Epithelial cell of alveolus of lung (primary cell): Measurements from ENCODE around the gene PTDSS2. TPM values are rescaled to one million over a fixed set of nuclear protein-coding genes. Genes with fewer than 3 reads are reported as not detected.

ENCODE experiments used
- total RNA-seq: library from RNA; depleted of rRNA; stranded (reverse); fragments of >200 nt; gene quantifications from 2 replicates; pipeline ENCODE4 v1.2.1, GENCODE V29; 2015

The PTDSS2 gene
- total RNA-seq, result 38.4 and 60.8 TPM in 2 replicates

GRCh38 chr11:449889-450808 is at the start of gene PTDSS2:
PTDSS2 (plus strand) TSS chr11:450279; CDS start chr11:450456, 177 bp downstream.

GRCh38 chr11:441418-442274 is 8.4 kb upstream of the PTDSS2 start, which contains the start of gene ANO9:
ANO9 (minus strand) TSS chr11:442011; CDS start chr11:441926, 85 bp downstream.

GRCh38 chr11:506995-507726 is 57.1 kb downstream of the PTDSS2 start, which contains the start of gene RNH1:
RNH1 (minus strand) TSS chr11:507242; CDS start chr11:502162, 5,080 bp downstream.

GRCh38 chr11:535519-536454 is 85.7 kb downstream of the PTDSS2 start, which contains the start of gene HRAS:
HRAS (minus strand) TSS chr11:535576.

GRCh38 chr11:536841-537621 is 87.0 kb downstream of the PTDSS2 start, which contains the start of gene LRRC56:
LRRC56 (plus strand) TSS chr11:537527; CDS start chr11:540685, 3,158 bp downstream.

Other genes with a start within 250 kb of the PTDSS2 start
- gene BET1L, start 242.9 kb upstream of the PTDSS2 start, total RNA-seq, result 31.9 and 41.6 TPM in 2 replicates
- 81.6 and 104 TPM in 2 replicates for gene RIC8A, start 242.6 kb upstream of the PTDSS2 start, total RNA-seq
- gene SIRT3, start 213.9 kb upstream of the PTDSS2 start, total RNA-seq, result 4.4 and 24.8 TPM in 2 replicates
- 75.2 and 168 TPM in 2 replicates for gene PSMD13, start 213.3 kb upstream of the PTDSS2 start, total RNA-seq
- gene NLRP6, start 171.9 kb upstream of the PTDSS2 start, total RNA-seq, result not detected in 2 replicates
- 3.9 and 27.8 TPM in 2 replicates for gene PGGHG, start 161.2 kb upstream of the PTDSS2 start, total RNA-seq
- gene IFITM5, start 150.8 kb upstream of the PTDSS2 start, total RNA-seq, result not detected in 2 replicates
- gene IFITM2, start 142.5 kb upstream of the PTDSS2 start, total RNA-seq, result 67.6 and 518 TPM in 2 replicates
- gene IFITM1, start 136.2 kb upstream of the PTDSS2 start, total RNA-seq, result 81.3 and 545 TPM in 2 replicates
- gene IFITM3, start 129.4 kb upstream of the PTDSS2 start, total RNA-seq, result 191 and 603 TPM in 2 replicates
- 14.4 and 50.0 TPM in 2 replicates for gene B4GALNT4, start 80.8 kb upstream of the PTDSS2 start, total RNA-seq
- 1.7 and 5.2 TPM in 2 replicates for gene PKP3, start 56.1 kb upstream of the PTDSS2 start, total RNA-seq
- gene SIGIRR, start 35.3 kb upstream of the PTDSS2 start, total RNA-seq, result 22.4 and 41.8 TPM in 2 replicates
- gene ANO9, start 8.3 kb upstream of the PTDSS2 start, total RNA-seq, result 0.39 TPM in 1 of 2 replicates, not detected in the other
- 211 and 362 TPM in 2 replicates for gene RNH1, start 57.0 kb downstream of the PTDSS2 start, total RNA-seq
- 52.8 and 80.4 TPM in 2 replicates for gene HRAS, start 85.3 kb downstream of the PTDSS2 start, total RNA-seq
- gene LRRC56, start 87.2 kb downstream of the PTDSS2 start, total RNA-seq, result 0.26 and 2.6 TPM in 2 replicates
- gene LMNTD2, start 110.5 kb downstream of the PTDSS2 start, total RNA-seq, result 0.39 and 1.2 TPM in 2 replicates
- gene RASSF7, start 110.7 kb downstream of the PTDSS2 start, total RNA-seq, result 6.8 and 8.1 TPM in 2 replicates
- gene PHRF1, start 126.2 kb downstream of the PTDSS2 start, total RNA-seq, result 17.1 and 30.9 TPM in 2 replicates
- gene IRF7, start 165.7 kb downstream of the PTDSS2 start, total RNA-seq, result 13.3 and 28.1 TPM in 2 replicates
- 0.26 TPM in 1 of 2 replicates, not detected in the other for gene CDHR5, start 174.7 kb downstream of the PTDSS2 start, total RNA-seq
- gene SCT, start 176.9 kb downstream of the PTDSS2 start, total RNA-seq, result not detected in 2 replicates
- not detected in 2 replicates for gene DRD4, start 187.0 kb downstream of the PTDSS2 start, total RNA-seq
- gene DEAF1, start 244.9 kb downstream of the PTDSS2 start, total RNA-seq, result 21.5 and 33.3 TPM in 2 replicates
- gene TMEM80, start 245.5 kb downstream of the PTDSS2 start, total RNA-seq, result 12.5 and 63.3 TPM in 2 replicates